Measurements from ENCODE around the gene RTN4R. TPM values are rescaled to one million over a fixed set of nuclear protein-coding genes. Genes with fewer than 3 reads are reported as not detected.

The RTN4R gene
- total RNA-seq, 1 donor from 2014 or later = 4.2 TPM

GRCh38 chr22:20241579-20242392 lies 26.3 kb downstream of the RTN4R start:
- Histone ChIP-seq H3K9me3 (no peaks in the 10 kb centered on the region), H3K4me1 (peaks cover 43% of the 10 kb centered on the region), H3K4me3 (no peak overlapping the region), H3K27ac (no peak overlapping the region), H3K36me3 (no peaks in the 10 kb centered on the region), H3K27me3 (no peaks in the 10 kb centered on the region)
- TF ChIP-seq POLR2AphosphoS5 (IDR thresholded peaks at IDR 0.05; ENCODE audit: insufficient read depth in 1 of 2, low read depth in 1 of 2) (no peak), POLR2A (IDR thresholded peaks at IDR 0.05) (no peak), CTCF (IDR thresholded peaks at IDR 0.05) (no peak)
- intact Hi-C loops (cut with DNase I) = no loop called here
- no peak for DNase-seq (ENCODE audit: extremely low spot score in 2 of 2)

GRCh38 chr22:20240900-20241299 lies 27.2 kb downstream of the RTN4R start:
- no peak for DNase-seq (ENCODE audit: extremely low spot score in 2 of 2)
- intact Hi-C loops (cut with DNase I) = no loop called here
- Histone ChIP-seq H3K36me3 (no peaks in the 10 kb centered on the region), H3K27me3 (no peaks in the 10 kb centered on the region), H3K4me1 (peaks cover 43% of the 10 kb centered on the region), H3K27ac (no peak overlapping the region), H3K9me3 (no peaks in the 10 kb centered on the region), H3K4me3 (no peak overlapping the region)
- TF ChIP-seq CTCF (IDR thresholded peaks at IDR 0.05) (no peak), POLR2A (IDR thresholded peaks at IDR 0.05) (no peak), POLR2AphosphoS5 (IDR thresholded peaks at IDR 0.05; ENCODE audit: insufficient read depth in 1 of 2, low read depth in 1 of 2) (no peak)

GRCh38 chr22:20240447-20240764 lies 27.7 kb downstream of the RTN4R start:
- TF ChIP-seq CTCF (IDR thresholded peaks at IDR 0.05) (no peak), POLR2A (IDR thresholded peaks at IDR 0.05) (no peak), POLR2AphosphoS5 (IDR thresholded peaks at IDR 0.05; ENCODE audit: insufficient read depth in 1 of 2, low read depth in 1 of 2) (no peak)
- no peak for DNase-seq (ENCODE audit: extremely low spot score in 2 of 2)
- Histone ChIP-seq H3K27ac (no peak overlapping the region), H3K4me3 (no peak overlapping the region), H3K4me1 (peaks cover 43% of the 10 kb centered on the region), H3K36me3 (no peaks in the 10 kb centered on the region), H3K27me3 (no peaks in the 10 kb centered on the region), H3K9me3 (no peaks in the 10 kb centered on the region)
- intact Hi-C loops (cut with DNase I) = no loop called here

- TF ChIP-seq CTCF (IDR thresholded peaks at IDR 0.05) (no peak), POLR2AphosphoS5 (IDR thresholded peaks at IDR 0.05; ENCODE audit: insufficient read depth in 1 of 2, low read depth in 1 of 2) (no peak), POLR2A (IDR thresholded peaks at IDR 0.05) (no peak)
- H3K9me3 ChIP-seq = no peaks in the 10 kb centered on the region
- intact Hi-C loops (cut with DNase I) = no loop called here
- peaks cover 43% of the 10 kb centered on the region for H3K4me1 ChIP-seq
- H3K27ac ChIP-seq = no peak overlapping the region
- no peaks in the 10 kb centered on the region for H3K27me3 ChIP-seq
- no peak overlapping the region for H3K4me3 ChIP-seq
- DNase-seq (ENCODE audit: extremely low spot score in 2 of 2) = no peak
- H3K36me3 ChIP-seq = no peaks in the 10 kb centered on the region
These were observed 28.3 kb downstream of the RTN4R start for GRCh38 chr22:20239676-20240446.
